ENCODE measurements around the gene RPL36A.

The RPL36A gene

DNA sequence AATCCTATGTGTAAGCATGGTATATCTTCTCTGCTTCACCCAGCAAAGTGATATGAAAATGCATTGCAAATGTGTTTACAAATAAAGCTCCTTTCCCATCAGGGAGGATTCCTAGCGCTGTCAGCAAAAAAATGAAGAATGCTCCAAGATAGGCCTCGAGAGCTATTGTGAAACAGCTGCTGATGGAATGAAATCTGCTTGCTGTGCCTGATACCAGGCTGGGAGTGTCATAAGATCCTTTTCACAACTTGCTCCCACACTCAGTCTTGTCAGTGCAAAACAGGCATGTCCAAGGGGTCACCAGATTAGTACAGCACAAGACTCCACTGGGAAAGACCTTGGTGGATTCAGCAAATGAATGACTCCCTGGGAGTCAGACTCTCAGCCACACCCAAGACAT lies 51.3 kb downstream of the RPL36A start:
- DNase-seq (ENCODE audit: low read depth) = no peak

Data from ELR (cell line).